ENCODE data around the gene MECR.
A peak's percentile ranks its signal among the peaks of the same experiment; 100 is the strongest.

DNA sequence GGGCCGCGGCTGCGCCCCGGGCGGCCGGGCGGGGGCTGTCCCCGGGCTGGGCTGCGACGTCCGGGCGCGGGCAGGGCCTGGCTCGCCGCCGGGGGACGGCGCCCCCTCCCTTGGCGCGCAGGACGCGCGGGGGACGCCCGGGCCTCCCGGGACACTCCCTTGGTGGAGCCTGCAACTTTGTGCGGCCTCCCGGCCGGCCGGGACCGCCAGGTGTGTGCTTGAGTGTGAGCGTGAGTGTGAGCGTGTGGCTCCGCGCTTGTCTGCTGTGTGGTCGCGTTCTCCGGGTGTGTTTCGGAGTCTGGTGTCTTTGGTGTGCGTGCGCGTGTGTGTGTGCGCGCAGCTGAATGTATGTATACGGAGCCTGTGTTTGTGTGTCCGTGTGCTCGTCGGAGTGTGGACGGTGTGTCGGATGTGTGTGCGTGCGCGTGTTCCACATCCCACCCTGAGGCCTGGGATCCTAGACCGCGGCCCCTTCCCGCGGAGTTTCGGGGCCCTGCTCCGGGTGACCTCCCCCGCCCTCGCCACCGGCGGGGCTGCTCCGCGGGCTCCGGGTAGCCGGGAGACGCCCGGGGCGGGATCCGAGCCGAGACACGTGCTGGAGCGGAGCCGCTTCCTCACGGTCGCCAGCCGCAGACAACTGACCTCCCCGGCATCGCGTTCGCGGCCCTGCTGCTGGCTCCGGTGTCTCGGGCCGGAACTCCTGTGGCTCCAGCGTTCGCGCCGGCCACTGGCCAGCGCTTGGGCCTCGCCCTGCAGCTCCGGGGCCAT, 7.3 kb upstream of the MECR start:
- TF ChIP-seq CTCF (IDR thresholded peaks at IDR 0.05; ENCODE audit: low read depth, low read length, poor library complexity, severe bottlenecking): no peak
- peak; percentile 81; the same call in 1 of the 2 replicates for TF ChIP-seq EZH2phosphoT487 (IDR thresholded peaks at IDR 0.05; ENCODE audit: borderline replicate concordance, low read length)
